Caco-2 (cell line): ENCODE data around the gene ADK. TPM values are rescaled to one million over a fixed set of nuclear protein-coding genes. Genes with fewer than 3 reads are reported as not detected.

Experiments used
- BruUV-seq: library from RNA; stranded (reverse); fragments of 400-500 nt; replicated peaks from 2 replicates; lab custom pipeline; 2021; lab: Mats Ljungman, UMichigan
- CTCF ChIA-PET: fragments of 300-600 bp; sonication (Branson Sonifier 250); formaldehyde crosslinking; loops from one replicate; lab custom pipeline; 2022; ENCODE audit warnings: antibody characterized with exemption; lab: Charles Lee
- POLR2A ChIA-PET: fragments of 300-600 bp; sonication (Branson Sonifier 250); formaldehyde crosslinking; loops from one replicate; lab custom pipeline; 2022; ENCODE audit warnings: antibody characterized with exemption; lab: Charles Lee
- DNase-seq, 2 experiments: peaks; one replicate each; pipeline versions ENCODE4 v3.0.0 to v3.0.0-alpha.2; 2020 to 2022
- H3K27me3 ChIP-seq: replicated peaks from 2 replicates; pipeline ENCODE4 v1.6.0; 2011; ENCODE audit warnings: low read length; ENCODE audit not compliant: control insufficient read depth, insufficient read depth
- H3K36me3 ChIP-seq: 2 replicates; pipeline ENCODE4 v1.5.1; 2011; ENCODE audit warnings: low read length; ENCODE audit not compliant: control insufficient read depth, insufficient read depth
- H3K4me1 ChIP-seq: fragments of 250-450 bp; sonication (Bioruptor Pico); 2 replicates; pipeline ENCODE4 v1.5.1; 2020; ENCODE audit warnings: mild to moderate bottlenecking
- H3K4me3 ChIP-seq: 2 replicates; pipeline ENCODE4 v1.5.1; 2011; ENCODE audit warnings: low read depth, mild to moderate bottlenecking, control low read depth, low read length
- H3K9me3 ChIP-seq: fragments of 250-450 bp; sonication (Bioruptor Pico); 2 replicates; pipeline ENCODE4 v1.5.1; 2020; ENCODE audit warnings: mild to moderate bottlenecking, moderate library complexity
- H3K27ac Mint-ChIP-seq: one replicate; pipeline ENCODE4 v1.8.0; 2022; ENCODE audit warnings: mixed read lengths; ENCODE audit not compliant: unreplicated experiment
- H3K27me3 Mint-ChIP-seq: one replicate; pipeline ENCODE4 v1.8.0; 2022; ENCODE audit warnings: mixed read lengths; ENCODE audit not compliant: insufficient read depth, unreplicated experiment
- H3K36me3 Mint-ChIP-seq: one replicate; pipeline ENCODE4 v1.8.0; 2022; ENCODE audit warnings: mild to moderate bottlenecking, mixed read lengths; ENCODE audit not compliant: insufficient read depth, unreplicated experiment
- H3K4me1 Mint-ChIP-seq: one replicate; pipeline ENCODE4 v1.8.0; 2022; ENCODE audit warnings: low read depth, mixed read lengths; ENCODE audit not compliant: unreplicated experiment
- H3K4me3 Mint-ChIP-seq: one replicate; pipeline ENCODE4 v1.8.0; 2022; ENCODE audit warnings: mild to moderate bottlenecking, moderate library complexity, mixed read lengths; ENCODE audit not compliant: unreplicated experiment
- H3K9me3 Mint-ChIP-seq: one replicate; pipeline ENCODE4 v1.8.0; 2022; ENCODE audit warnings: mixed read lengths; ENCODE audit not compliant: unreplicated experiment
- CTCF ChIP-seq, 2 experiments: fragments of 200-600 bp in 1 of 2; IDR thresholded peaks; 1 replicate in 1 of 2; 2 replicates in 1 of 2; pipeline versions ENCODE4 v1.5.1 to v1.8.0; 2011 to 2022; ENCODE audit warnings: antibody characterized with exemption in 1 of 2, control low read depth in 1 of 2, inconsistent platforms in 1 of 2, low read depth in 1 of 2, low read length in 1 of 2, mild to moderate bottlenecking in 1 of 2, moderate library complexity in 1 of 2; ENCODE audit not compliant: insufficient read depth in 1 of 2, severe bottlenecking in 1 of 2, unreplicated experiment in 1 of 2
- intact Hi-C: fragments of 100-400 bp; cut with micrococcal nuclease; formaldehyde crosslinking; loops from one replicate; pipeline ENCODE4 v1.10.0; 2022; ENCODE audit not compliant: unreplicated experiment
- total RNA-seq: library from RNA; stranded (reverse); gene quantifications from 2 replicates; pipeline ENCODE4 v1.2.3, GENCODE V29; 2022

ADK gene
- total RNA-seq, 1 experiment from 2014 or later = 105 TPM

- no peaks in the 10 kb centered on the region for H3K4me1 ChIP-seq
- ChIA-PET CTCF (interaction anchor here (0.6 kb wide), 1 partner anchor 519 kb away, joined by 3 read pairs; no protein-coding TSS in a partner anchor), POLR2A (no interaction called here)
- H3K9me3 Mint-ChIP-seq = no peaks in the 10 kb centered on the region
- intact Hi-C loops = no loop called here
- TF ChIP-seq CTCF (IDR thresholded peaks at IDR 0.05; ENCODE audit: insufficient read depth in 1 of 2, low read depth in 1 of 2, low read length in 1 of 2, severe bottlenecking in 1 of 2, unreplicated experiment in 1 of 2) = no peak
- no peak overlapping the region for H3K4me3 Mint-ChIP-seq
- H3K4me3 ChIP-seq = no peak overlapping the region
- no peaks in the 10 kb centered on the region for H3K27me3 ChIP-seq
- BruUV-seq = no TSS peak
- H3K36me3 ChIP-seq = no peaks in the 10 kb centered on the region
- no peak overlapping the region for H3K27ac Mint-ChIP-seq
- no peaks in the 10 kb centered on the region for H3K27me3 Mint-ChIP-seq
- no peaks in the 10 kb centered on the region for H3K36me3 Mint-ChIP-seq
- peaks cover 9% of the 10 kb centered on the region for H3K4me1 Mint-ChIP-seq
- H3K9me3 ChIP-seq = no peaks in the 10 kb centered on the region
- DNase-seq = no peak
Observed at GRCh38 chr10:74307061-74307651, 156.1 kb downstream of the ADK start.

- CTCF ChIA-PET = no interaction called here
- no peak for DNase-seq
- Histone ChIP-seq H3K4me1 (no peaks in the 10 kb centered on the region), H3K9me3 (no peaks in the 10 kb centered on the region), H3K36me3 (no peaks in the 10 kb centered on the region), H3K4me3 (no peak overlapping the region), H3K27me3 (no peaks in the 10 kb centered on the region)
- TF ChIP-seq CTCF (IDR thresholded peaks at IDR 0.05; ENCODE audit: insufficient read depth in 1 of 2, low read depth in 1 of 2, low read length in 1 of 2, severe bottlenecking in 1 of 2, unreplicated experiment in 1 of 2) = no peak
- BruUV-seq = no TSS peak
- no peak overlapping the region for H3K4me3 Mint-ChIP-seq
- H3K9me3 Mint-ChIP-seq = no peaks in the 10 kb centered on the region
- peaks cover 9% of the 10 kb centered on the region for H3K4me1 Mint-ChIP-seq
- H3K27ac Mint-ChIP-seq = no peak overlapping the region
- H3K36me3 Mint-ChIP-seq = no peaks in the 10 kb centered on the region
- H3K27me3 Mint-ChIP-seq = no peaks in the 10 kb centered on the region
- POLR2A ChIA-PET = no interaction called here
- intact Hi-C loops = no loop called here
Observed at GRCh38 chr10:74310652-74311257, 159.7 kb downstream of the ADK start.

GRCh38 chr10:74314166-74314565 is 163.1 kb downstream of the ADK start:
- no peak for DNase-seq

More at GRCh38 chr10:74314166-74314565, 163.1 kb downstream of the ADK start:
- Histone ChIP-seq H3K9me3 (no peaks in the 10 kb centered on the region), H3K27me3 (no peaks in the 10 kb centered on the region), H3K4me1 (no peaks in the 10 kb centered on the region), H3K4me3 (no peak overlapping the region), H3K36me3 (no peaks in the 10 kb centered on the region; the same call in 1 of the 2 replicates)
- no TSS peak for BruUV-seq
- intact Hi-C loops = no loop called here
- Mint-ChIP-seq H3K27ac (no peak overlapping the region), H3K36me3 (peaks cover 6% of the 10 kb centered on the region), H3K4me1 (no peaks in the 10 kb centered on the region), H3K9me3 (no peaks in the 10 kb centered on the region), H3K27me3 (no peaks in the 10 kb centered on the region), H3K4me3 (no peak overlapping the region)
- ChIA-PET POLR2A (no interaction called here), CTCF (no interaction called here)
- TF ChIP-seq CTCF (IDR thresholded peaks at IDR 0.05; ENCODE audit: insufficient read depth in 1 of 2, low read depth in 1 of 2, low read length in 1 of 2, severe bottlenecking in 1 of 2, unreplicated experiment in 1 of 2) = no peak
